ENCODE results near the gene MAST2.
"Not testable (repeated sequence)": the region's sequence is repeated elsewhere in the genome, so short reads cannot be mapped to it uniquely, and the experiment has no call there.

Gene MAST2

GRCh38 chr1:45815667-45816458, 12.5 kb downstream of the MAST2 start:
- DNase-seq = no peak

- DNase-seq = no peak
Observed at GRCh38 chr1:45820173-45820572, 16.8 kb downstream of the MAST2 start.

GRCh38 chr1:45820788-45821187, 17.4 kb downstream of the MAST2 start:
- no peak for DNase-seq

GRCh38 chr1:45822644-45823043, 19.2 kb downstream of the MAST2 start:
- DNase-seq = no peak

- DNase-seq = no peak
Observed at GRCh38 chr1:45824607-45825006, 21.2 kb downstream of the MAST2 start.

- DNase-seq = no peak
Observed at GRCh38 chr1:45827256-45827655, 23.8 kb downstream of the MAST2 start.

- DNase-seq = no peak
Observed at GRCh38 chr1:45828841-45829240, 25.4 kb downstream of the MAST2 start.

- DNase-seq = no peak
Observed at GRCh38 chr1:45833361-45833760, 29.9 kb downstream of the MAST2 start.

GRCh38 chr1:45834689-45835088, 31.3 kb downstream of the MAST2 start:
- no peak for DNase-seq

- DNase-seq = no peak
Observed at GRCh38 chr1:45836451-45836850, 33.0 kb downstream of the MAST2 start.

- not testable (repeated sequence) for DNase-seq
Observed at GRCh38 chr1:45836861-45837260, 33.4 kb downstream of the MAST2 start.

- not testable (repeated sequence) for DNase-seq
Observed at GRCh38 chr1:45838322-45838721, 34.9 kb downstream of the MAST2 start.

- no peak for DNase-seq
Observed at GRCh38 chr1:45840704-45841103, 37.3 kb downstream of the MAST2 start.

- no peak for DNase-seq
Observed at GRCh38 chr1:45842786-45843185, 39.4 kb downstream of the MAST2 start.

GRCh38 chr1:45843474-45843905, 40.1 kb downstream of the MAST2 start:
- no peak for DNase-seq

- DNase-seq = not testable (repeated sequence)
Observed at GRCh38 chr1:45844000-45844399, 40.6 kb downstream of the MAST2 start.

- no peak for DNase-seq
Observed at GRCh38 chr1:45846931-45847330, 43.5 kb downstream of the MAST2 start.

- DNase-seq = no peak
Observed at GRCh38 chr1:45848097-45848496, 44.7 kb downstream of the MAST2 start.

- DNase-seq = no peak
Observed at GRCh38 chr1:45848714-45849113, 45.3 kb downstream of the MAST2 start.

GRCh38 chr1:45850017-45850416, 46.6 kb downstream of the MAST2 start:
- DNase-seq = no peak

GRCh38 chr1:45854724-45855123, 51.3 kb downstream of the MAST2 start:
- DNase-seq = no peak

GRCh38 chr1:45857101-45857700, 53.8 kb downstream of the MAST2 start:
- DNase-seq = no peak

GRCh38 chr1:45857755-45858492, 54.5 kb downstream of the MAST2 start:
- DNase-seq = not testable (repeated sequence)

- DNase-seq = no peak
Observed at GRCh38 chr1:45859221-45859620, 55.8 kb downstream of the MAST2 start.

All from right forelimb (tissue), 1 donor.